HepG2 (cell line): ENCODE results near the gene NR2F6. TPM values are rescaled to one million over a fixed set of nuclear protein-coding genes. Genes with fewer than 3 reads are reported as not detected.

Source experiments
- FIP1L1 ChIP-seq: fragments of 200-400 bp; formaldehyde crosslinking; IDR thresholded peaks from 2 replicates; pipeline ENCODE4 v1.6.1; 2018; ENCODE audit warnings: low read depth, mild to moderate bottlenecking, low read length, moderate library complexity, borderline replicate concordance; ENCODE audit not compliant: insufficient read depth
- HDAC1 ChIP-seq: sonication (generic); formaldehyde crosslinking; IDR thresholded peaks from 2 replicates; pipeline ENCODE4 v1.5.1; 2020; ENCODE audit warnings: mild to moderate bottlenecking, missing genetic modification reagents
- HDAC6 ChIP-seq: fragments of 200-600 bp; sonication (generic); IDR thresholded peaks from 2 replicates; pipeline ENCODE4 v1.7.0; 2017; ENCODE audit warnings: mild to moderate bottlenecking, antibody characterized with exemption, low read length, low read depth
- HNF4G ChIP-seq, 2 experiments: sonication (generic) in 1 of 2; formaldehyde crosslinking in 1 of 2; IDR thresholded peaks; 2 replicates each; pipeline versions ENCODE4 v1.4.0 to v1.6.1; 2011 to 2020; ENCODE audit warnings: borderline replicate concordance in 2 of 2, low read depth in 2 of 2, mild to moderate bottlenecking in 2 of 2, low read length in 1 of 2, missing genetic modification reagents in 1 of 2, moderate library complexity in 1 of 2
- HOXA3 ChIP-seq: sonication (generic); formaldehyde crosslinking; IDR thresholded peaks from 2 replicates; pipeline ENCODE4 v1.5.0; 2020; ENCODE audit warnings: missing genetic modification reagents
- KDM1A ChIP-seq: IDR thresholded peaks from 2 replicates; pipeline ENCODE4 v1.6.1; 2016; ENCODE audit warnings: missing compliant biosample characterization
- KDM2A ChIP-seq: sonication (generic); formaldehyde crosslinking; IDR thresholded peaks from 2 replicates; pipeline ENCODE4 v1.4.0; 2020; ENCODE audit warnings: low read depth, missing genetic modification reagents, borderline replicate concordance
- KLF13 ChIP-seq: sonication (generic); formaldehyde crosslinking; IDR thresholded peaks from 2 replicates; pipeline ENCODE4 v1.4.0; 2020; ENCODE audit warnings: mild to moderate bottlenecking, missing genetic modification reagents
- LCORL ChIP-seq, 2 experiments: fragments of 450-650 bp in 1 of 2; sonication (generic) in 1 of 2; formaldehyde crosslinking in 1 of 2; IDR thresholded peaks; 2 replicates each; pipeline versions ENCODE4 v1.5.0 to v1.6.1; 2017 to 2020; ENCODE audit warnings: antibody characterized with exemption in 1 of 2, missing genetic modification reagents in 1 of 2
- PHF8 ChIP-seq: sonication (generic); formaldehyde crosslinking; IDR thresholded peaks from 2 replicates; pipeline ENCODE4 v1.5.0; 2020; ENCODE audit warnings: missing genetic modification reagents
- RBFOX2 ChIP-seq: fragments of 200-400 bp; formaldehyde crosslinking; IDR thresholded peaks from 2 replicates; pipeline ENCODE4 v1.6.1; 2017; ENCODE audit warnings: low read depth, mild to moderate bottlenecking, low read length
- RCOR2 ChIP-seq: IDR thresholded peaks from 2 replicates; pipeline ENCODE4 v1.6.1; 2016; ENCODE audit warnings: missing biosample characterization, missing genetic modification reagents
- SOX5 ChIP-seq: IDR thresholded peaks from 2 replicates; pipeline ENCODE4 v1.6.1; 2016; ENCODE audit warnings: borderline replicate concordance
- SRSF1 ChIP-seq: fragments of 200-400 bp; formaldehyde crosslinking; optimal IDR thresholded peaks from 2 replicates; pipeline ENCODE3; 2017; ENCODE audit warnings: mild to moderate bottlenecking, low read depth, low read length, moderate library complexity
- TEAD2 ChIP-seq: sonication (generic); formaldehyde crosslinking; IDR thresholded peaks from 2 replicates; pipeline ENCODE4 v1.9.0; 2021; ENCODE audit warnings: missing genetic modification reagents
- ZC3H13 ChIP-seq: sonication (generic); formaldehyde crosslinking; IDR thresholded peaks from 2 replicates; pipeline ENCODE4 v1.8.1; 2023; ENCODE audit warnings: mild to moderate bottlenecking, missing genetic modification reagents, moderate library complexity
- ZEB1 ChIP-seq: IDR thresholded peaks from 2 replicates; pipeline ENCODE4 v1.6.1; 2012; ENCODE audit warnings: mild to moderate bottlenecking, low read depth, inconsistent platforms; ENCODE audit not compliant: insufficient replicate concordance
- ZNF101 ChIP-seq: sonication (generic); formaldehyde crosslinking; IDR thresholded peaks from 2 replicates; pipeline ENCODE4 v1.4.0; 2020; ENCODE audit warnings: mild to moderate bottlenecking, low read depth, missing genetic modification reagents, borderline replicate concordance
- ZNF205 ChIP-seq: IDR thresholded peaks from 2 replicates; pipeline ENCODE4 v1.6.1; 2018; ENCODE audit warnings: missing biosample characterization, missing genetic modification reagents
- ZNF460 ChIP-seq: sonication (generic); formaldehyde crosslinking; IDR thresholded peaks from 2 replicates; pipeline ENCODE4 v1.5.1; 2020; ENCODE audit warnings: missing genetic modification reagents, mild to moderate bottlenecking, borderline replicate concordance
- ZNF552 ChIP-seq: sonication (generic); formaldehyde crosslinking; IDR thresholded peaks from 2 replicates; pipeline ENCODE4 v1.9.0; 2022; ENCODE audit warnings: missing genetic modification reagents, mild to moderate bottlenecking, borderline replicate concordance
- ZNF558 ChIP-seq: sonication (generic); formaldehyde crosslinking; IDR thresholded peaks from 2 replicates; pipeline ENCODE4 v1.9.0; 2022; ENCODE audit warnings: mild to moderate bottlenecking, missing genetic modification reagents, borderline replicate concordance
- ZNF589 ChIP-seq: sonication (generic); formaldehyde crosslinking; conservative IDR thresholded peaks from 2 replicates; pipeline ENCODE4 v1.8.0; 2022; ENCODE audit warnings: mild to moderate bottlenecking, moderate library complexity, missing genetic modification reagents
- ZNF605 ChIP-seq: sonication (generic); formaldehyde crosslinking; IDR thresholded peaks from 2 replicates; pipeline ENCODE4 v1.8.0; 2022; ENCODE audit warnings: mild to moderate bottlenecking, missing genetic modification reagents
- ZSCAN21 ChIP-seq: sonication (generic); formaldehyde crosslinking; IDR thresholded peaks from 2 replicates; pipeline ENCODE4 v1.8.0; 2022; ENCODE audit warnings: mild to moderate bottlenecking, missing genetic modification reagents, moderate library complexity, borderline replicate concordance
- ZSCAN30 ChIP-seq: sonication (generic); formaldehyde crosslinking; IDR thresholded peaks from 2 replicates; pipeline ENCODE4 v1.5.0; 2020; ENCODE audit warnings: mild to moderate bottlenecking, missing genetic modification reagents
- polyA plus RNA-seq, 8 experiments: library from polyadenylated mRNA; depleted of rRNA in 3 of 8; stranded (reverse) in 7 of 8; unstranded in 1 of 8; fragments of >200 nt; fragmentation: Illumina TruSeq in 4 of 8; extraction: Trizol in 4 of 8; gene quantifications; 2 replicates each; pipeline versions ENCODE4 v1.2.1 to v1.2.3, GENCODE V29; 2011 to 2016; ENCODE audit warnings: low read depth in 4 of 8, missing spikeins in 1 of 8, mixed read lengths in 1 of 8; ENCODE audit not compliant: insufficient read depth in 1 of 8
- total RNA-seq, 5 experiments: library from RNA; depleted of rRNA; stranded (reverse); fragments of >200 nt; fragmentation: Illumina TruSeq; extraction: Trizol; gene quantifications; 2 replicates each; pipeline ENCODE4 v1.2.3, GENCODE V29; 2016; ENCODE audit warnings: low read depth in 1 of 5
- TF ChIP-seq, protein P1 (sequence below): sonication (generic); formaldehyde crosslinking; IDR thresholded peaks from 2 replicates; pipeline ENCODE4 v1.5.0; 2020; ENCODE audit warnings: mild to moderate bottlenecking, low read depth, missing genetic modification reagents, borderline replicate concordance
- TF ChIP-seq, protein P2 (sequence below): sonication (generic); formaldehyde crosslinking; IDR thresholded peaks from 2 replicates; pipeline ENCODE4 v1.4.0; 2020; ENCODE audit warnings: mild to moderate bottlenecking, missing genetic modification reagents, borderline replicate concordance

The NR2F6 gene
- total and polyA plus RNA-seq, 2 of the 13 experiments (the other 11 are each of a cell fraction or from before 2014, with no cell fraction given): 30.9 to 72.4 TPM

- TF ChIP-seq ZEB1 (peak; percentile 41), ZC3H13 (CRISPR knock-in tag) (peak; percentile 39; the same call in 1 of the 2 replicates), ZNF605 (no peak), ZSCAN30 (CRISPR knock-in tag) (no peak), ZNF460 (CRISPR knock-in tag) (no peak; the same call in 1 of the 2 replicates), HNF4G (IDR thresholded peaks at IDR 0.05; ENCODE audit: borderline replicate concordance, low read depth, low read length) (no peak), HNF4G (CRISPR knock-in tag; IDR thresholded peaks at IDR 0.05; ENCODE audit: borderline replicate concordance, low read depth) (no peak), SRSF1 (peak; percentile 49), RBFOX2 (peak; percentile 78), TEAD2 (CRISPR knock-in tag) (no peak), PHF8 (CRISPR knock-in tag) (0 out of 2 replicates have a peak, but pooled peaks have one; percentile 28), KLF13 (CRISPR knock-in tag) (no peak), ZSCAN21 (CRISPR knock-in tag) (no peak), HDAC6 (no peak), LCORL (IDR thresholded peaks at IDR 0.05) (no peak), LCORL (CRISPR knock-in tag; IDR thresholded peaks at IDR 0.05) (no peak), SOX5 (no peak), ZNF101 (CRISPR knock-in tag) (0 out of 2 replicates have a peak, but pooled peaks have one; percentile 60), KDM1A (0 out of 2 replicates have a peak, but pooled peaks have one; percentile 14), ZNF205 (CRISPR knock-in tag) (0 out of 2 replicates have a peak, but pooled peaks have one; percentile 7), ZNF552 (CRISPR knock-in tag) (no peak), FIP1L1 (no peak), ZNF589 (no peak), KDM2A (no peak), RCOR2 (CRISPR knock-in tag) (no peak), ZNF558 (CRISPR knock-in tag) (0 out of 2 replicates have a peak, but pooled peaks have one; percentile 3), HOXA3 (CRISPR knock-in tag) (no peak), HDAC1 (CRISPR knock-in tag) (peak; percentile 38)
- TF ChIP-seq, protein P1, sequence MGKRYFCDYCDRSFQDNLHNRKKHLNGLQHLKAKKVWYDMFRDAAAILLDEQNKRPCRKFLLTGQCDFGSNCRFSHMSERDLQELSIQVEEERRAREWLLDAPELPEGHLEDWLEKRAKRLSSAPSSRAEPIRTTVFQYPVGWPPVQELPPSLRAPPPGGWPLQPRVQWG (CRISPR knock-in tag): no peak
- TF ChIP-seq, protein P2, sequence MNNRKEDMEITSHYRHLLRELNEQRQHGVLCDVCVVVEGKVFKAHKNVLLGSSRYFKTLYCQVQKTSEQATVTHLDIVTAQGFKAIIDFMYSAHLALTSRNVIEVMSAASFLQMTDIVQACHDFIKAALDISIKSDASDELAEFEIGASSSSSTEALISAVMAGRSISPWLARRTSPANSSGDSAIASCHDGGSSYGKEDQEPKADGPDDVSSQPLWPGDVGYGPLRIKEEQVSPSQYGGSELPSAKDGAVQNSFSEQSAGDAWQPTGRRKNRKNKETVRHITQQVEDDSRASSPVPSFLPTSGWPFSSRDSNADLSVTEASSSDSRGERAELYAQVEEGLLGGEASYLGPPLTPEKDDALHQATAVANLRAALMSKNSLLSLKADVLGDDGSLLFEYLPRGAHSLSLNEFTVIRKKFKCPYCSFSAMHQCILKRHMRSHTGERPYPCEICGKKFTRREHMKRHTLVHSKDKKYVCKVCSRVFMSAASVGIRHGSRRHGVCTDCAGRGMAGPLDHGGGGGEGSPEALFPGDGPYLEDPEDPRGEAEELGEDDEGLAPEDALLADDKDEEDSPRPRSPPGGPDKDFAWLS (CRISPR knock-in tag): no peak; the same call in 1 of the 2 replicates
Measured at GRCh38 chr19:17244618-17245534, 843 bp downstream of the NR2F6 start (continued).
